Hematopoietic multipotent progenitor cell treated with erythropoietin and hydrocortisone succinate and interleukin-3 and kit ligand, for 6 days (in vitro differentiated cells): ENCODE measurements around the gene NTM.

ENCODE experiments used
- DNase-seq: peaks from one replicate; pipeline ENCODE4 v3.0.0-alpha.2; 2015

Gene NTM

GRCh38 chr11:132137289-132137980, 767.0 kb downstream of the NTM start:
- DNase-seq: no peak

- no peak for DNase-seq
Measured at GRCh38 chr11:132137981-132138313, 767.5 kb downstream of the NTM start.

GRCh38 chr11:132139181-132139580, 768.8 kb downstream of the NTM start:
- no peak for DNase-seq

- no peak for DNase-seq
Measured at GRCh38 chr11:132140056-132140455, 769.6 kb downstream of the NTM start.

GRCh38 chr11:132142121-132142520, 771.7 kb downstream of the NTM start:
- no peak for DNase-seq

GRCh38 chr11:132142554-132142953, 772.1 kb downstream of the NTM start:
- DNase-seq: no peak

- no peak for DNase-seq
Measured at GRCh38 chr11:132147464-132147863, 777.0 kb downstream of the NTM start.

GRCh38 chr11:132154781-132155180, 784.4 kb downstream of the NTM start:
- no peak for DNase-seq

GRCh38 chr11:132158091-132158490, 787.7 kb downstream of the NTM start:
- peak; percentile 31 for DNase-seq

- DNase-seq: no peak
Measured at GRCh38 chr11:132158696-132159095, 788.3 kb downstream of the NTM start.

- no peak for DNase-seq
Measured at GRCh38 chr11:132161403-132162078, 791.1 kb downstream of the NTM start.

- no peak for DNase-seq
Measured at GRCh38 chr11:132168344-132168981, 798.0 kb downstream of the NTM start.

GRCh38 chr11:132171031-132171430, 800.6 kb downstream of the NTM start:
- DNase-seq: no peak

GRCh38 chr11:132174362-132175255, 804.2 kb downstream of the NTM start:
- DNase-seq: no peak

- DNase-seq: peak; percentile 52
Measured at GRCh38 chr11:132177106-132177505, 806.7 kb downstream of the NTM start.

- DNase-seq: no peak
Measured at GRCh38 chr11:132184079-132184478, 813.7 kb downstream of the NTM start.

GRCh38 chr11:132185726-132186592, 815.5 kb downstream of the NTM start:
- no peak for DNase-seq

- DNase-seq: no peak
Measured at GRCh38 chr11:132186699-132187098, 816.3 kb downstream of the NTM start.

GRCh38 chr11:132187386-132187785, 817.0 kb downstream of the NTM start:
- no peak for DNase-seq

GRCh38 chr11:132187814-132188213, 817.4 kb downstream of the NTM start:
- DNase-seq: no peak

- no peak for DNase-seq
Measured at GRCh38 chr11:132196928-132197327, 826.5 kb downstream of the NTM start.

GRCh38 chr11:132200353-132200936, 830.0 kb downstream of the NTM start:
- no peak for DNase-seq
